Spleen (tissue), 7 donors: ENCODE data around the gene ZNF598.

Experiments
- POLR2A ChIP-seq, 3 donors: fragments of 450-650 bp; IDR thresholded peaks; one replicate each; pipeline ENCODE4 v1.5.1; 2017; ENCODE audit warnings: antibody characterized with exemption in 3 of 3, mild to moderate bottlenecking in 1 of 3
- TF ChIP-seq, protein P1 (sequence below), 11 experiments: fragments of 200-600 bp in 7 of 11; fragments of 450-650 bp in 4 of 11; sonication (generic) in 4 of 11; IDR thresholded peaks in 8 of 11; conservative IDR thresholded peaks in 3 of 11; 1 replicate in 7 of 11; 2 replicates in 4 of 11; pipeline versions ENCODE4 v1.4.0 to v1.8.0; 2016 to 2021; ENCODE audit warnings: antibody characterized with exemption in 11 of 11, inconsistent platforms in 4 of 11, mild to moderate bottlenecking in 1 of 11
- donor health status: DM: no; HTN: no; CAD: no; lungs with moderate emphysema.
- donor health status: DM: no; HTN: no; CAD: no.
- donor health status: DM: no; HTN: no; CAD: no.

GRCh38 chr16:2042986-2043666 is 33.5 kb upstream of the ZNF598 start:
- TF ChIP-seq, protein P1, sequence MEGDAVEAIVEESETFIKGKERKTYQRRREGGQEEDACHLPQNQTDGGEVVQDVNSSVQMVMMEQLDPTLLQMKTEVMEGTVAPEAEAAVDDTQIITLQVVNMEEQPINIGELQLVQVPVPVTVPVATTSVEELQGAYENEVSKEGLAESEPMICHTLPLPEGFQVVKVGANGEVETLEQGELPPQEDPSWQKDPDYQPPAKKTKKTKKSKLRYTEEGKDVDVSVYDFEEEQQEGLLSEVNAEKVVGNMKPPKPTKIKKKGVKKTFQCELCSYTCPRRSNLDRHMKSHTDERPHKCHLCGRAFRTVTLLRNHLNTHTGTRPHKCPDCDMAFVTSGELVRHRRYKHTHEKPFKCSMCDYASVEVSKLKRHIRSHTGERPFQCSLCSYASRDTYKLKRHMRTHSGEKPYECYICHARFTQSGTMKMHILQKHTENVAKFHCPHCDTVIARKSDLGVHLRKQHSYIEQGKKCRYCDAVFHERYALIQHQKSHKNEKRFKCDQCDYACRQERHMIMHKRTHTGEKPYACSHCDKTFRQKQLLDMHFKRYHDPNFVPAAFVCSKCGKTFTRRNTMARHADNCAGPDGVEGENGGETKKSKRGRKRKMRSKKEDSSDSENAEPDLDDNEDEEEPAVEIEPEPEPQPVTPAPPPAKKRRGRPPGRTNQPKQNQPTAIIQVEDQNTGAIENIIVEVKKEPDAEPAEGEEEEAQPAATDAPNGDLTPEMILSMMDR (IDR thresholded peaks at IDR 0.05 in 8 of 11, conservative IDR thresholded peaks at IDR 0.05 in 3 of 11): no peak
- no peak for TF ChIP-seq POLR2A (IDR thresholded peaks at IDR 0.05)
